Stimulated activated CD4-positive, alpha-beta T cell treated with anti-CD3 and anti-CD28 coated beads, Interleukin-1b, Interleukin-23, amount 100 ng/mL, for 24 hours (primary cell): ENCODE measurements around the gene PRDM16.

Source experiments
- DNase-seq, 4 experiments: peaks; one replicate each; pipeline ENCODE4 v3.0.0-alpha.2; 2020; ENCODE audit warnings: low read depth in 4 of 4, low spot score in 1 of 4

PRDM16 gene

DNA sequence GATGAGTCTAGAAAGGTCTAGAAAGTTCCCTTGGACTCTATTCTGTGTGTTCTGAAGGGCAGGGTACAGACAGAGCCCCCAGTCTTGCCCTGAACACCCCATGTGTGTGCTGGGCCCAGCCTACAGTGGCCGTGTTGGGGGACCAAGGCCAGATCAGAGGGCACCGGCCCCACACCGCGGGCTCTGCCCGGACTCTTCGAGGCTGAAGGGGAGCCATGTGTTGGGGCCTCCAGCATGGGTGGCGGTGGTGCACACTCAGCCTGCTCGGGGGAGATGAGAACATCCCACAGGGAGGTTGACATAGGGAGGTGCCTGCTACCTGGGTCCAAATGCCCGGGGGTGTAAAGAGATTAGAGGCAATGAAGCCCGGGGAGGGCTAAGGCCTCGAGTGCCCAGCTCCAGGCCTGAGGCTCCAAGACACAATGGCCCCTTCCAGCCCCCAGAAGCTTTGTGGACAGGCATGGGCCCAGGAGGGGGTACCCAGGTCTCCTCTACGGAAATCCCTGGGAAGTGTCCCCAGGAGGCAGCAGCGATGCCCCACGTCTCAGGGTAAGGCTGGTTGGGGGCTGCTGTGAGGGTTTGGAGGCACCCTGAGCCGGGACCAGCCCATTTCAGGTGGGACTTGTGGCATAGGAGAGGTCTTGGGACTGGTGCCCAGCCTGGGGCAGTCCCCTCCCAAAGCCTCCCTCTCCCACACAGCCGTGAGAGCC is 397.5 kb downstream of the PRDM16 start:
- no peak for DNase-seq

DNA sequence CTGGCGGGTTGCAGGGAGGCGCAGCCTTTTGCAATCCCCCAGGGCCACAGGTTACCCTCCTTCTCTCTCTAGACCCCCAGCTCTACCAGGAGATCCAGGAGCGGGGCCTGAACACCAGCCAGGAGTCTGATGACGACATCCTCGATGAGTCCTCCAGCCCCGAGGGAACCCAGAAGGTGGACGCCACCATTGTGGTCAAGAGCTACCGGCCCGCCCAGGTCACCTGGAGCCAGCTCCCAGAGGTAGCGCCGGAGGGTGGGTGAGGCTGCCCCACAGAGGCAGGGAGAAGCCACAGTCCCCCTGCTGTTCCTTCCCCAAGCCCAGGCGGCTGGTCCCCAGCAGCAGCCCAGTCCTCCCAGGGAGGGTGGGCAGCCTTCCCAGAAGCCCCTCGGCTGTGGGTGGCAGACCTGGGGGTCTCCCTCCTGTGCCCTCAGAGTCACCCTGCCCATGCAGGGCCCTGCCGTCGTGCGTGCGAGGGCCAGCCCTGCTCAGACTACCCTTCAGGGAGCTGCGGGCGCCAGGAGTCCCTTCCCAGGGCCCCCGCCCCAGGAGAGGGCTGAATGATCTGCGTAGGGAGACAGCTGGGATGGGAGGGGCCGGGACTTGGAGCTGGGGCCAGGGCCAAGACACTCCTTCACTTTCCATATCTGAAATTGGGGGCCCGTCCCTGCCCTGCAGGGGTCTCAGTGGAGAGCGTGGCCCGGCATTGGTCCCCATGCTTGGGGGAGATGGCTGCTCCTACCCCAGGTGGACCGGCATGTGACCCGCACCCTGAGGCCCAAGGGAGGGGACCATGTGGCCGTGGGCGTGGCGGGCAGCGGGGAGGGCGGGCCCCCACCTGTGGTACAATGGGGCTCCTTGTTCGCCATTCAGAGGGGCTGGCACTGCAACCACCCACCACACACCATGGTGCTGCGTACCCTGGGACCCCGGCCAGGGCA is 398.4 kb downstream of the PRDM16 start:
- DNase-seq = no peak

DNA sequence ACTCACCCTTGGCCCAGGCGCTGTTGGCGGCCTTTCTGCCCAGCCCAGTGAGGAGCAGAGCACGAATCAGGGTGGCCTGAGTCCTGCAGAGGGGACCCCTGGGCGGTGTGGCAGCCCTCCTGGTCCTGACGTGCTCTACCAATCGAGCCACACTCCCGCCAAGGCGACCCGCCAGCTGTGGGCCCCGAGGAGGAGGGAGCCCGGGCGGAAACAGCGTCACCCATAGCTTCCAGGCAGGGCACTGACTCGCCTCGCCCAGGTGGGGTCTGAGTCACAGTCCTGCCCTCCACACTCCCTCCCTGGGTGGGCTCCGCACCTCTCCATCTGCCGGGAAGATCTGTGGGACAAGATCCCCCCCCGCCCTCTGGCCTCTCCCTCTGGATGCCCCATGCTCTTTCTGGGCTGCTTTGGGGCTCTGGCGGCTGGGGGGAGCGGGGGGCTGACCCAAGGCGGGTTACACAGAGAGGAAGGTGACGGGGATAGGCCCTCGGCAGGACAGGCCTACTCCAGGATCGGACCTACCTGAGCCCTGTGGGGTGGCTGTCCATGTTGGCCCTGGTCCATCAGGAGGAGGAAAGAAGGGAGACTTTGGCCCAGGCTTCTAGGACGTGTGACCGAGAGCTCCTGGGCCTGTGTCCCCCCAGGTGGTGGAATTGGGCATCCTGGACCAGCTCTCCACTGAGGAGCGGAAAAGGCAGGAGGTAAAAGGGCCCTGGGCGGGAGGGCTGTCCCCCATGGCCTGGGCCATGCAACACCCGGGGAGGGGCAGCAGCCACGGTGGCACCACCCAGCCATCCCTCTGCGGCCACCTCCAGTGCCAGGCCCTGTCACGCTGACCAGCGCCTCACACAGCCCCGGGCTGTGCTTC is 399.5 kb downstream of the PRDM16 start:
- no peak for DNase-seq

DNA sequence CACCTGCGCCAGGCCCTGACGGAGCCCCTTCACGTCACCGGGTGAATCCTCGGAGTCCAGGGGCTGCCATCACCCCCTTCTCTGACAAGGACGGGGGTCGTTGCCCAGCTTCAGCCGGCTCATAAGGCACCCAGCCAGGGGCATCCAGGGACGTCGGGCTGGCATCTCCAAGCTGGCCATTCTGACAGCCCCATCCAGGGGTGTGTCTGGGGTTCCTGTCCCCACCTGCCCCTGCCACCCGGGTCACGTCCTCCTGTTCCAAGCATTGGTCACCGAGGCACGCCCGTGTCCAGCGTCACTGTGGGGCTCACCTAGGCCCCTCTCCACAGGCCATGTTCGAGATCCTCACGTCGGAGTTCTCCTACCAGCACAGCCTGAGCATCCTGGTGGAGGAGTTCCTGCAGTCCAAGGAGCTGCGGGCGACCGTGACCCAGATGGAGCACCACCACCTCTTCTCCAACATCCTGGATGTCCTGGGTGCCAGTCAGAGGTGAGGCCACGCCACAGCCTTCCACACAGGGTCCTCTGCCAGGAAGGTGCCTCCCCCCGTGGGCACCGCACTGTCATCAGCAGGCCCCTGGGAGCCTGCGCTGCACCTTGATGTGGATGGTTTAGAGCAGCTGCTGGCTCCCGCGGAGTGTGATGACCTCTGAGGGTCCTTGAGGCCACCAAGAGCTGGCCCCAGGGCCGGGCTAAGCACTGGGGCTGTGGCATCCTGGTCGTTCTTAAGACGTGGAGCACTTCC is 400.3 kb downstream of the PRDM16 start:
- no peak for DNase-seq

DNA sequence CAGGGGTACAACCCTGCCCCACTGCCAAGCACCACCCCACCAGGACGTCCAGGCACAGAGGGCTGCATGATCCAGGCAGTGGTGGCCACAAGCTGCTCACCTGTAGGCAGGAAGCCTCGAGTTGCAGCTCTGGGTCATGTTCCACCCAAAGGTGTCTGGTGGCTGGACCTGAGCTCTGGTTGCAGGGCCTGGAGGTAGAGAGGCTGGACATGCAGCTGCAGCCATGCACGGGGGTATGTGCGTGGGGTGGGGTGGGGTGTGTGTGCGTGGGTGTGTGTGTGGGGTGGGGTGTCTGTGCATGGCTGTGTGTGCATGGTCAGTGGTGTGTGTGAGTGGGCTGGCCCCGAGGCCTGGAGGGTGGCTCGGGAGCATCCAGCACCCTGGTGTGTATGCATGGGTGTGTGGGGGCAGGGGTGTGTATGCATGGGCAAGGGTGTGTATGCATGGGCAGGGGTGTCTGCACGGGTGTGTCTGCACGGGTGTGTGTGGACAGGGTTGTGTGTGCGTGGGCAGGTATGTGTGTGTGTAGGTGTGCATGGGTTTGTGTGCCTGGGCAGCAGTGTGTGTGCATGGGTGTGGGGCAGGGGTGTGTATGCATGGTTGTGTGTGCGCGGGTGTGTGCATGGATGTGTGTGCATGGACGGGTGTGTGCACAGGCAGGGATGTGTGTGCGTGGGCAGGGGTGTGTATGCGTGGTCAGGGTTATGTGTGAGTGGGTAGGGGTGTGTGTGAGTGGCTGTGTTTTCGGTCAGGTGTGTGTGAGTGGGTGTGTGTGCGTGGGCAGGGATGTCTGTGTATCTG is 401.0 kb downstream of the PRDM16 start:
- DNase-seq = no peak

DNA sequence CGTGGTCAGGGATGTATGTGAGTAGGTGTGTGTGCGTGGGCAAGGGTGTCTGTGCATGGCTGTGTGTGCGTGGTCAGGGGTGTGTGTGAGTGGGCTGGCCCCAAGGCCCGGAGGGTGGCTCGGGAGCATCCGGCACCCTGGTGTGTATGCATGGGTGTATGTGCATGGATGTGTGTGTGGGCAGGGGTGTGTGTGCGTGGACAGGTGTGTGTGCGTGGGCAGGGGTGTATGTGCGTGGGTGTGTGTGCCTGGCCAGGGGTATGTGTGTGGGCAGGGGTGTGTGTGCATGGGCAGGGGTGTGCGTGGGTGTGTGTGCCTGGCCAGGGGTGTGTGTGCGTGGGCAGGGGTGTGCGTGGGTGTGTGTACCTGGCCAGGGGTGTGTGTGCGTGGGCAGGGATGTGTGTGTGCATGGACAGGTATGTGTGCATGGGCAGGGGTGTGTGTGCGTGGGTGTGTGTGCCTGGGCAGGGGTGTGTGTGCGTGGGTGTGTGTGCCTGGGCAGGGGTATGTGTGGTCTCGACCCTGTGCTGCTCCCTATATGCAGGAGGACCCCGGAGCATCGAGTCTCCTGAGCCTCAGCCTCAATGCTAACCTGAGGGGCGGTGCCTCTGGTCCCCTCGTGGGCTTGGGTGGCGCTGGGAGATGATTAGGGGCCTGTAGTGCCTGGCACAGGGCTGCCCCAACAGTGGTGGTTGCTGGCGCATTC is 401.8 kb downstream of the PRDM16 start:
- DNase-seq = no peak

DNA sequence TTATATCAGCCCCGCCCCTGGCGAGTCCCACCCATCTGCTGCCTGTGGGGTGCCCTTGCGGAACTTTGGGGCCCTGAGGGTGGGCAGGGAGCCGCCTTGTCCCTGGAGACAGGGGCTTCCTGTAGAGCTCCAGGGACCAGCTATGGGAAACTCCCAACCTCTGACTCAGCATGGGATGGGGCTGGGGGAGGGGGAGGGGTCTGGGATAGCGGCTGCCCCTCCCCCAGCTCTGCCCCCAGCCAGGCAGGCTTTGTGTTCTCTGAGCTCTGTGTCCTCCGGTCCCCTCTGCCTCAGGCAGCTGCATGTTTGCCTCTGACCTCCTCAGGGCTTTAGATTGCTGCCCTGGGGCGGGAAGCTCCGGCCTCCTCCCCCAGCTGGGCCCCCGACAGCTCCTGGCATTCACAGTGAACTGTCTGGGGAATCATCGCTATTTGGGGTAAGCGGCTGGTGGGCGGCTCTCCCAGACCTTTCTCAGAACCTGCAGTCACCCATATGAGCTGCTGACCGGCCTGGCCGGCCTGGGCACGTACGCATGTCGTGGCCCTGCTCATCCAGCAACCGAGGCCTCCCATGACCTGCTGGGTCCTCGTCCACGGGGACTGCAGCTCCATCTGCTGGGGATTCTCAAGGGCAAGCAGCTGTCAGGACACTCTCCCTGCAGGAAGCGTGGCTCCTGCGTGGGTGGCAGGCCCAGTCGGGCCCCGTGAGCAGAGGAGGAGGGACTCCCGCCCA is 402.5 kb downstream of the PRDM16 start:
- DNase-seq = no peak

DNA sequence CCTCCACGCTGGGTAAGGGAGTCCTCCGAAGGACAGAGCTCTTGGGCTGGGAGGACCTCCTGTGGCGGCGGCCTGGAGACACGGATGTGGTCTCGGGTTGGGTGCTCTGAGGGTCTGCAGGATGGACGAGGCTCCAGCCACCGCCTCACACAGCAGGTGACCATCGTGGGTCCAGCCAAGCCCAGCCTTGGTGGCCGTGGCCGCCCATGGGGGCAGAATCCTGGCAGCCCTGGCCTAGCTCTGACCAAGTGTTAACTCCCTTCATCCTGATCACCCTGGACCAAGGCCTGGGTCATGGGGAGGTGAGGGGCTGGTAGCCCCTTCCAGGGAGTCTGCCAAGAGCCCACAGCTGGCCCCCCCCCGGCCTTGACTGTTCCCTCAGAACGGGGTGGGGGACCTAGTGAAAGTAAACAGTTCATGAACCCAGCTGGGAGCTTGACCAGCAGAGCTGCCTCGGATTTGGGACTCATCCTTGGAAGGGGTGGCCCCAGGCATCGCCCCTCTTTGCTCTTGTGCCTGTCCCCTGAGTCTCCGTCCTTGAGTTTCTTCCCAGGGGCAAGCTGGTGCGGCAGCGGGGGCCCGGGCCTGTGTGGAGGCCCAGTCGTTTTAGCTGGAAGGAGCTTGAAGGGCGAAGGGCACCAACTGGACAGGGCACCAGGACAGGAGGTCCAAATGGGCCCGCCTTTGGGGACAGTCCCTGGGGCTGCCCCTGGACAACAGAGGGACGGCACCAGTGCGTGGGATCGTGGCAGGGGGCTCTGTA is 403.3 kb downstream of the PRDM16 start:
- no peak for DNase-seq

DNA sequence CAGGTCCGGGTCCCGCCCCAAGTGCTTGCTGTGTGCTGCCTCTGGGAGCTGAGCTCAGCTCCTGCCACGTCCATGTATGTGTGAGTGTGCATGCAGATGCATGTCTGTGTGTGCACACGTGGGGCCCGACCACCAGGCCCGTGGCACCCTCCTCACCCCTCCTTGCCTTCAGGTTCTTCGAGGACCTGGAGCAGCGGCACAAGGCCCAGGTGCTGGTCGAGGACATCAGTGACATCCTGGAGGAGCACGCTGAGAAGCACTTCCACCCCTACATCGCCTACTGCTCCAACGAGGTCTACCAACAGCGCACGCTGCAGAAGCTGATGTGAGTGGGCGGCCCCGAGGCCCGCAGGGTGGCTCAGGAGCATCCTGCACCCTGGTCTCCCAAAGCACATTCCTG is 403.9 kb downstream of the PRDM16 start:
- no peak for DNase-seq

DNA sequence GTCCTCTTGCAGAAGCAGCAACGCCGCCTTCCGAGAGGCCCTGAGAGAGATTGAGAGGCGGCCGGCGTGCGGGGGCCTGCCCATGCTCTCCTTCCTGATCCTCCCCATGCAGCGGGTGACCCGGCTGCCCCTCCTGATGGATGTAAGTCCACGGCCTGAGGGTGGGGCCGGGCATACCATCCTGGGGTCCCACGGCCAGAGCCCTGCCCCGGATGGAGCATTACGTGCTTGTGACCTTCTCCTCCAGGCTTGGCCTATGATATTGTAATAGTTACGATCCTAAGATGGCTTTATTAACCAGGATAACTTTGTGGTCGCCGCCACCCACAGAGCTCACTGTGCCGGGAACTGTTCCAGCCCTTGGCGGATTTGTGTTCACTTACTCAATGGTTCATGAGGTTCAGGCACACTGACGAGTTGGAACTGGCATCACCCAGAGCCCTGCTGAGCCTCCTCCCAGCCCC is 404.4 kb downstream of the PRDM16 start:
- DNase-seq = no peak

DNA sequence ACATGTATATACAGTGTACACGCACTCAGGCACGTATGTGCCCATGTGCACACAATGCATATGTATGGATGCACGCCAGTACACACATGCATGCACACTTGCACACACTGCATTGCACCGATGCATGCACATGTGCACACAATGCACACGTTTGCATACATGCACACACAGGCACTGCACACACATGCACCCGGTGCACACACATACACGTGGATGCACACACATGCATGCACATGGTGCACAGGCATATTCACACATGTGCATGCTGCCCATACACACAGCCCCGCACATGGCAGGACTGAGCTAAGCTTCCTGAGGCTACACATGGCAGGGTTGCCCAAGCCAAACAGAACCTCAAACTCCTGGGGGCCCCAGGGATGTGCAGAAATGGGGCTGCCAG is 405.0 kb downstream of the PRDM16 start:
- DNase-seq = no peak

DNA sequence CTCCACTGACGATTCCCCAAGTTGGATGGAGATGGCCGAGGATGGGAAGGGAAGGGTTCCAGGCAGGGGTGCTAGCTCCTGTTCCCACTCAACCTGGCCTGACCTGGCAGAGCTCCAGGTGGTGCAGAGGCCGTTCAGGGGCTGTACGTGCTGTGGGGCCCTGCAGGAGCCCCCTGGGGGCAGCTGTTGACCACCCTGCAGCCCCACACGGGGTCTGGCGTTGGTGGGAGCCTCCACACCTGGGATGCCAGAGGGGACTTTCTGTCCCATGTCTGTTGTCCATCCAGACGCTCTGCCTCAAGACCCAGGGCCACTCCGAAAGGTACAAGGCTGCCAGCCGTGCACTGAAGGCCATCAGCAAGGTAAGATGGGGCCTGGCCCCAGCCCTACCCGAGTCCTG is 405.4 kb downstream of the PRDM16 start:
- no peak for DNase-seq

DNA sequence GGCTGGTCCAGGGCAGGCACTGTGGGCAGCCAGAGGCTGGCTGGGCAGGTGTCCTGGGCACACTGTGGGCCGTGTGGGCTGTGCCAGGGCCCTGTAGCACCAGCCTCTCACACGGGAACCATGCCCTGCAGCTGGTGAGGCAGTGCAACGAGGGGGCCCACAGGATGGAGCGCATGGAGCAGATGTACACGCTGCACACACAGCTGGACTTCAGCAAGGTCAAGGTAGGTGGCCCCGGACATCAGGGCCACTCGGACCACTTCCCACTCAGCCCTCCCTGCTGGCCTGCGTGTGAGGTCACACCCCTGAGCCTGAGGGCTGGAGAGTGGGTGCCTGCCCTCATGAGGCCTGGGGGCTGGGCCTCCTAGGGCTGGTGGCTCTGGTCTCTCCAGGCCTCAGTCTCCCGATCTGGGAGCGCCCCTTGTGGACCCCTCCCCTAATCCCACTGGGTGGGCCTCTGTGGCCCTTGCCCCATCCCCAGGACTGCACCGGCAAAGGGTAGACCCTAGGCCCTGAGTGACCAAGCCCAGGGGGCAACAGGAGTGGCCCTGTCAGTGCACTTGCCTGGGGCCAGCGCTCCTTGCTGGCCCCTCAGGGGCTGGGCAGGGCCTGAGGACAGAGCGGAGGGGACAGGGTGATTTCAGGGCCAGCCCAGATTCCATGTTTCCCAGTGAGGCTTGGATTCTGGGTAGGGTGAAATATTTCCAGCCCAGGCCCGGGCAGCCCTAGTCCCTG is 407.0 kb downstream of the PRDM16 start:
- no peak for DNase-seq

DNA sequence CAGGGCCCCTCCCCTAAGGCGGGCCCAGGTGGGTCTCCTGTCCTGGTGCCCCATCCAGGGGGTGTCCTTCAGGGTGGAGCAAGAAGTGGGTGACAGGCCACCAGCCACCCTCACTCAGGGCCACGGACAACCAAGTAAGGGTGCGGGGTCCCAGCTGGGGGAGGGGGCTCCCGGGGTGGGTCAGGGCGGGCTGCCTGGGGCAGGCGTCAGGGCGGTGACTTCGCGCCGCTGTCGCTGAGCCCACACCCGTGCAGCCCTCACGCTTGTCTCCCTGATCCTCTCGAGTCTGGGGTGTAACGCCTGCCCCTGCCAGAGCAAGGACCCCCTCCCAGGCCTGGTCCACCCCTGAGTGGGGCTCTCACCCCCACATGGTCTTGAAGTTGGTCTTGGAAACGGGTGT is 407.7 kb downstream of the PRDM16 start:
- DNase-seq = no peak

DNA sequence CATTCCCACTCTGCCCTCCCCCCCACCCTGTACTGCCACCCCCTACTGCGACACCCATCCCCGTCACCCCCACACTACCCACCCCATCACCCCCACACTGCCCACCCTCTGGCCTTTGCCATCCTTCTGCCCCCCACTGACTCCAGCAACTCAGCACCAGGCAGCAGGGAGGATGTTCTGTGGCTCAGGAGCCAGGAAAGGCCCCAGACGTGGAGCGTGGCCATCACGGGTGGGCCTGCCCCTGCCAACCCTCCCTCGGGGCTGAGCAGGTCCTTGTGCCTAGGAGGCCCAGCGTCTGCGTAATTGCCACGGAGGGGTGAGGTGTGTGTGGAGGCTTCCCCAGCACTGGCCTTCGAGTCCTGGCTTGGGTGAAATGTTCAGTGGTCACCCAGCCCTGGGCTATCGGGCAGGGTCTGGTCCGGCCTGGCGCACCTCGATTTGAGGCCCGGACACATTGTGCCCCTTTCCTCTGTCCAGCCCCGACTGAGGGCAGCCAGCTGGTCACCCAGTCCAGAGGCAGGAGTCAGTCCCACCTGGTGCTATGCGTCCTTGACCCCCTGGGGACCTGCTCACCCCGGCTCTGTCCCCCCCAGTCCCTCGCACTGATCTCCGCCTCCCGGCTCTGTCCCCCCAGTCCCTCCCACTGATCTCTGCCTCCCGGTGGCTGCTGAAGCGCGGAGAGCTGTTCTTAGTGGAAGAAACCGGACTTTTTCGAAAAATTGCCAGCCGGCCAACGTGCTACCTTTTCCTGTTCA is 408.4 kb downstream of the PRDM16 start:
- no peak for DNase-seq

DNA sequence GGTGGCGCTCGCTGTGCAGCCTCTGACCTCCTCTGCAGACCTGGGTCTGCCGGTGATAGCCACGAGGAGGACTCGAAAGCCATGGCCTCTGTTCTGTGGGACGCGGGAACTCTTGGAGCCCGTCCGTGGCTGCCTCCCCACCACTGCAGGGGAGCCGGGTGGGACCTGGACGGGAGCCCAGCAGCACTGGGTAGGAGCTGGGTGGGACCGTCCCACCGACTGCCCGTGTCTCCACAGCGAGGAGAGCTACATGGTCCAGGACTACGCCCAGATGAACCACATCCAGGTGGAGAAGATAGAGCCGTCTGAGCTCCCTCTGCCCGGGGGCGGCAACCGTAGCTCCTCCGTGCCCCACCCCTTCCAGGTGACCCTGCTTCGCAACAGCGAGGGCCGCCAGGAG is 409.2 kb downstream of the PRDM16 start:
- DNase-seq = no peak
